Endometrium (tissue), 2 donors: Measurements from ENCODE around the gene LDLRAD1.
A peak's percentile ranks its signal among the peaks of the same experiment; 100 is the strongest.
"Not testable (repeated sequence)": the region's sequence is repeated elsewhere in the genome, so short reads cannot be mapped to it uniquely, and the experiment has no call there.

Experiments
- FAIRE-seq: peaks from 2 replicates; lab custom pipeline; 2012; peaks lifted over from hg19 to GRCh38; lab: Jason Lieb, UNC
- donor health status: control.
- donor health status: control.

LDLRAD1 gene

GRCh38 chr1:53992085-53992874 lies 25.7 kb downstream of the LDLRAD1 start:
- no peak for FAIRE-seq

DNA sequence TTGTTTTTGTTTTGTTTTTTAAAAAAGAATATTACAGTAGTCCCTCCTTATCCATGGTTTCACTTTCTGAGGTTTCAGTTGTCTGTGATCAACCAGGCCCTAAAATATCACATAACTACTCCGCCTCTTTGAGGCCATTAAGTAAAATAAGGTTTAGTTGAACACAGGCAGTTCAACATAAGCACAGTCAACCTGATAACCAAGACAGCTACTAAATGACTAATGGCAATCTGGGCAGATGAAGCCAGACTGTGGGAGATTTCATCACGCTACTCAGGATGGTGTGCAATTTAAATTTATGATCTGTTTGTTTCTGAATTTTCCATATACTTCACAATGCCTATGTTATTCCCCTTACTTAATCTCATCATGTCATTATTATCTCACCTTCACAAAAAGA lies 30.1 kb downstream of the LDLRAD1 start:
- no peak for FAIRE-seq

DNA sequence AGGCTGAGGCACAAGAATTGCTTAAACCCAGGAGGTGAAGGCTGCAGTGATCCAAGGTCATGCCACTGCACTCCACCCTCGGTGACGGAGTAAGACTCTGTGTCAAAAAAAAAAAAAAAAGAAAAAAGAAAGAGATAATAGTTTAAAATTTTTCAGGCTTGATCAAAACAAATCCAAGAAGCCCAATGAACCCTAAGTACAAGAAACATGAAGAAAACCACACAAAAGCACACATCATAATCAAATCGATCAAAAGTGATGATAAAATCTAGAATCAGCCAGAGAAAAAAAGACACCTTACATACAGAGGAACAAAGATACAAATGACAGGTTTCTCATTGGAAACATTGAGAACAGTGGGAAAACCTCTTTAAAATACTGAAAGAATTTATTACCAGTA lies 31.5 kb downstream of the LDLRAD1 start:
- FAIRE-seq, result no peak

DNA sequence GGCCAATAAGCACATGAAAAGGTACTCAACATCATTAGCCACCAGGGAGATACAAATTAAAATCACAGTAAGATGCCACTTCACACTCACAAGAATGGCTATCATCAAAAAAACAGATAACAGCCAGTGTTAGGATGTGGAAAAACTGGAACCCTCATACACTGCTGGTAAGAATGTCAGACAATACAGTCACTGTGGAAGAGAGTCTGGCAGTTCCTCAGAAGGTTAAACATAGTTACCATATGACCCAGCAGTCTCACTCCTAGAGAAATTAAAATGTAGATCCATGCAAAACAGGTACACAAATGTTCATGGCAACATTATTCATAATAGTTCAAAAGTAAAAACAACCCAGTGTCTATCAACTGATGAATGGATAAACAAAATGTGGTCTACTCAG lies 33.3 kb downstream of the LDLRAD1 start:
- no peak for FAIRE-seq

- no peak for FAIRE-seq
Observed at GRCh38 chr1:53982763-53983104, 35.3 kb downstream of the LDLRAD1 start.

GRCh38 chr1:53982034-53982762 lies 35.8 kb downstream of the LDLRAD1 start:
- no peak for FAIRE-seq

- FAIRE-seq, result no peak
Observed at GRCh38 chr1:53981220-53981619, 36.8 kb downstream of the LDLRAD1 start.

- no peak for FAIRE-seq
Observed at GRCh38 chr1:53979712-53980450, 38.1 kb downstream of the LDLRAD1 start.

- FAIRE-seq, result no peak
Observed at GRCh38 chr1:53975861-53976260, 42.1 kb downstream of the LDLRAD1 start.

DNA sequence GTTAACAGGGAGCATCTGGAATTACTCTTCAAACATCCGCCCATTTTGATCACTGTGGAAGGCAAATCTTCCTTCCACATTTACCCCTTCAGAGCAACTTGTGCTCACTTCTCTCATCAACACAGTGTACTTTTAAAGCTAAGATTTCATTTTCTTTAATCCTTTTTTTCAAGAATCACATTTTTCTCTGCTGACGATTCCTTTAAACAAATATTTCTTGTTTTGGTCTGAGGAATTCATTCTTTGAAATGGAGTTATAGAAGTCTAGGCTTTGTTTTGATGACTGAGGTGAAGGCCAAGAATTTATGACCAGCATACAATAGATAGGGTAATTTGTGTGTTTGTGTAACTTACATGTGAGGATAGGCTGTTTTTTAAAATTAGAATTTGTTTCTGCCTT lies 46.3 kb downstream of the LDLRAD1 start:
- FAIRE-seq, result peak; percentile 70

GRCh38 chr1:53969323-53969722 lies 48.7 kb downstream of the LDLRAD1 start:
- not testable (repeated sequence) for FAIRE-seq

- no peak for FAIRE-seq
Observed at GRCh38 chr1:53968125-53968513, 49.9 kb downstream of the LDLRAD1 start.

DNA sequence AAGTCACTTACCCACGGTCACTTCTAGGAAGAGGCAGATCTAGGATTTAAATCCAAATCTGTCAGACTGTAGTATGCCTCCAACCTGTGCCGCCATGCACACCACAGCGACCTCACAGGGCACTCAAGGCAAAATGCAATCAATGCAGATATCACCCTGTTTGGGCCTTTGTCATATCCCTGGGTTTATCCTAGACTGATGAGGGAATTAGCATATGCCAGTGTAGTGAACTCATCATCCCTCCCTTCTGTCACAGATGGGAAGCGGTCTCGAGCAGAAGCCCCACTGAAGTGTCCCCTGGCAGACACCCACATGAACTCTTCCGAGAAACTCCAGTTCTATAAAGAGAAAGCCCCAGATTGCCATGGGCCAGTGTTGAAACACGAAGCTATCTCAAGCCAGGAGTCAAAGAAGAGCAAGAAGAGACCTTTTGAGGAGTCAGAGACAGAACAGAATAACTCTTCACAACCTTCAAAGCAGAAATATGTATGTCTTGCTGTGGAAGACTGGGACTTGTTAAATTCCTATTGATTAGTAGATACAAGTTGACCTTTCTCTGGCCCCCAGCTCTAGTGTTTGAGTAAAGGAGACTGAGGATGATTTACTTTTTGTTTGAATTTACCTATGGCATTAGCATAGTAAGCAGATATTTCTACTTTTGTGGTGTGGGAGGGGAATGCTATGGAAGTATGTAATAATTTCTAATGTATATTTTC lies 50.4 kb downstream of the LDLRAD1 start:
- FAIRE-seq, result no peak

DNA sequence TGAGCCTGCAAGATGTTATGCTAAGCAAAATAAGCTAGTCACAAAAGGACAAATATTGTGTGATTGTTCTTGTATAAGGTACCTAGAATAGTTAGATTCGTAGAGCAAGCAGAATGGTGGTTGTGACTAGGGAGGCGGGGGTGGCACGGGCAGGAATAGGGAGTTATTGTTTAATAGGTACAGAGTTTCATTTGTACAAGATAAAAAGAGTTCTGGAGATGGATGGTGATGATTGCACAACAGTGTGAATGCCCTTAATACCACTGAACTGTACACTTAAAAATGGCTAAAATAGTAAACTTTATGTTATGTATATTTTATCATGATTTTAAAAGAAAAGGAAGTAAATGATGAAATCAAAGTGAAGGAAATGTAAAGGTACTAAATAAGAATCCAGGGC lies 51.2 kb downstream of the LDLRAD1 start:
- no peak for FAIRE-seq

DNA sequence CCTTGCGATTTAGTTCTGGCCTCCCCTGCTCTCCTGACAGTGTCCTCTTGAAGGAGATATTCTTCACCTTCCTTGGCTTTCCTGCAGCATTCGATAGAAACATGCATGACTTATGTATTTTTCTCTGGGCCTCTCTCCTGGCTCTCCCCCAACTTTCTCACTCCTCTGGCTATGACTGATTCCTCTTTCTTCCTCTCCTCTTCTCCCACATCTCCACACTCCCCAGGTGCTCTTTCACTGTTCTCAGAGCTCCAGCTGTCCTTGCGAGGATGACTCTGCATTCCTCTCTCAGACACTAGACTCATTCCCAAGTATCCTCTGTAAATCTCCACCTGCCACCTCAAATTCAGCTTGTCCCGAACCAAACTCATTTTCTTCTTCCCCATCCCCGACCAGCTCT lies 53.9 kb downstream of the LDLRAD1 start:
- FAIRE-seq, result no peak

DNA sequence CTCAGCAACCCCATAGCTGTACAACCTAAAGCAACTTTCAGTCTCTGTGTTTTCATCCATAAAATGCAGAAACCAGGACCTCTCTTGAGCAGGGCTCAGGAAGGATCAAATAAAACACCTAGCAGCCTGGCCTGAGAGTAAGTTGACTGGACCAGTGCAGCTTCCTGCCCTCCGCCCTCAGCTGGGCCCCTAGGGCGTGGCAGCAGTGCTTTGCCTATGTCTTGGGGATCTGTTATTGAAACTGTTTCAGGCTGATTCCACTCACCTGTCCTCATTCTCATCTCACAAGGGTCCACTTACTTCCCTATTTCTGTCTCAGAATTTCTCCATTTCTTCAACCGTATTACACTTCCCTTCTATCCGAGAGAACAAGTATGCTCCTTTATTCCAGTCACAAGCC lies 54.5 kb downstream of the LDLRAD1 start:
- no peak for FAIRE-seq

DNA sequence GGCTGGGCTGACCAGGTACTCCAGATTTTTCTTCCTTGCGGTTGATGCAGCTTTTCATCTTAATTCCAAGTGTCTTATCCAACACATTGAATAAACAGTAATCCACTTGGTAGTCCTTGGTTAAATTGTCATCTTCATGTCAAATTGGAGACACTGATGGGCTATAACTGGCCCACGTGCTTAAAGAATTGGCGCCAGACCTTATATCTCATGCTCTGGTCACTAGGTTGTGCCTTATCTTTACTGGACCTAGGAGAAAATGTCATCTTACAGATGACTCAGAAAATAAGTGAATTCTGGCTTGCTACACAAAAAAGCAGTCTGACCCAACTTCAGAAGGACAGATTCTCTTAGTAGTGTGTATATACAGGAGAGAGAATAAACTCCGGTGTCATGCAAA lies 55.6 kb downstream of the LDLRAD1 start:
- FAIRE-seq, result no peak

- peak; percentile 59 for FAIRE-seq
Observed at GRCh38 chr1:53959664-53960250, 58.2 kb downstream of the LDLRAD1 start.
